Measurements from ENCODE around the gene DIAPH2. TPM values are rescaled to one million over a fixed set of nuclear protein-coding genes. Genes with fewer than 3 reads are reported as not detected.

Gene DIAPH2
- total and polyA plus RNA-seq, 2 experiments from 2014 or later = 16.2 to 56.6 TPM

- TF ChIP-seq STAT1 (IDR thresholded peaks at IDR 0.05; ENCODE audit: unreplicated experiment) = no peak
- no peak for TF ChIP-seq NANOG (IDR thresholded peaks at IDR 0.05; ENCODE audit: borderline replicate concordance)
- TF ChIP-seq REST (IDR thresholded peaks at IDR 0.05; ENCODE audit: unreplicated experiment) = no peak
- no peak for TF ChIP-seq ZNF114 (CRISPR knock-in tag; IDR thresholded peaks at IDR 0.05)
- no peak for TF ChIP-seq EZH2 (IDR thresholded peaks at IDR 0.05; ENCODE audit: low read depth, unreplicated experiment)
- TF ChIP-seq ZNF331 (CRISPR knock-in tag; IDR thresholded peaks at IDR 0.05; ENCODE audit: low read depth) = no peak
- no peak for TF ChIP-seq ETS1 (IDR thresholded peaks at IDR 0.05)
- TF ChIP-seq CREB1 (CRISPR knock-in tag; IDR thresholded peaks at IDR 0.05; ENCODE audit: low read depth) = no peak
- no peak for TF ChIP-seq EZH2phosphoT487 (IDR thresholded peaks at IDR 0.05; ENCODE audit: unreplicated experiment)
- TF ChIP-seq, protein P1, sequence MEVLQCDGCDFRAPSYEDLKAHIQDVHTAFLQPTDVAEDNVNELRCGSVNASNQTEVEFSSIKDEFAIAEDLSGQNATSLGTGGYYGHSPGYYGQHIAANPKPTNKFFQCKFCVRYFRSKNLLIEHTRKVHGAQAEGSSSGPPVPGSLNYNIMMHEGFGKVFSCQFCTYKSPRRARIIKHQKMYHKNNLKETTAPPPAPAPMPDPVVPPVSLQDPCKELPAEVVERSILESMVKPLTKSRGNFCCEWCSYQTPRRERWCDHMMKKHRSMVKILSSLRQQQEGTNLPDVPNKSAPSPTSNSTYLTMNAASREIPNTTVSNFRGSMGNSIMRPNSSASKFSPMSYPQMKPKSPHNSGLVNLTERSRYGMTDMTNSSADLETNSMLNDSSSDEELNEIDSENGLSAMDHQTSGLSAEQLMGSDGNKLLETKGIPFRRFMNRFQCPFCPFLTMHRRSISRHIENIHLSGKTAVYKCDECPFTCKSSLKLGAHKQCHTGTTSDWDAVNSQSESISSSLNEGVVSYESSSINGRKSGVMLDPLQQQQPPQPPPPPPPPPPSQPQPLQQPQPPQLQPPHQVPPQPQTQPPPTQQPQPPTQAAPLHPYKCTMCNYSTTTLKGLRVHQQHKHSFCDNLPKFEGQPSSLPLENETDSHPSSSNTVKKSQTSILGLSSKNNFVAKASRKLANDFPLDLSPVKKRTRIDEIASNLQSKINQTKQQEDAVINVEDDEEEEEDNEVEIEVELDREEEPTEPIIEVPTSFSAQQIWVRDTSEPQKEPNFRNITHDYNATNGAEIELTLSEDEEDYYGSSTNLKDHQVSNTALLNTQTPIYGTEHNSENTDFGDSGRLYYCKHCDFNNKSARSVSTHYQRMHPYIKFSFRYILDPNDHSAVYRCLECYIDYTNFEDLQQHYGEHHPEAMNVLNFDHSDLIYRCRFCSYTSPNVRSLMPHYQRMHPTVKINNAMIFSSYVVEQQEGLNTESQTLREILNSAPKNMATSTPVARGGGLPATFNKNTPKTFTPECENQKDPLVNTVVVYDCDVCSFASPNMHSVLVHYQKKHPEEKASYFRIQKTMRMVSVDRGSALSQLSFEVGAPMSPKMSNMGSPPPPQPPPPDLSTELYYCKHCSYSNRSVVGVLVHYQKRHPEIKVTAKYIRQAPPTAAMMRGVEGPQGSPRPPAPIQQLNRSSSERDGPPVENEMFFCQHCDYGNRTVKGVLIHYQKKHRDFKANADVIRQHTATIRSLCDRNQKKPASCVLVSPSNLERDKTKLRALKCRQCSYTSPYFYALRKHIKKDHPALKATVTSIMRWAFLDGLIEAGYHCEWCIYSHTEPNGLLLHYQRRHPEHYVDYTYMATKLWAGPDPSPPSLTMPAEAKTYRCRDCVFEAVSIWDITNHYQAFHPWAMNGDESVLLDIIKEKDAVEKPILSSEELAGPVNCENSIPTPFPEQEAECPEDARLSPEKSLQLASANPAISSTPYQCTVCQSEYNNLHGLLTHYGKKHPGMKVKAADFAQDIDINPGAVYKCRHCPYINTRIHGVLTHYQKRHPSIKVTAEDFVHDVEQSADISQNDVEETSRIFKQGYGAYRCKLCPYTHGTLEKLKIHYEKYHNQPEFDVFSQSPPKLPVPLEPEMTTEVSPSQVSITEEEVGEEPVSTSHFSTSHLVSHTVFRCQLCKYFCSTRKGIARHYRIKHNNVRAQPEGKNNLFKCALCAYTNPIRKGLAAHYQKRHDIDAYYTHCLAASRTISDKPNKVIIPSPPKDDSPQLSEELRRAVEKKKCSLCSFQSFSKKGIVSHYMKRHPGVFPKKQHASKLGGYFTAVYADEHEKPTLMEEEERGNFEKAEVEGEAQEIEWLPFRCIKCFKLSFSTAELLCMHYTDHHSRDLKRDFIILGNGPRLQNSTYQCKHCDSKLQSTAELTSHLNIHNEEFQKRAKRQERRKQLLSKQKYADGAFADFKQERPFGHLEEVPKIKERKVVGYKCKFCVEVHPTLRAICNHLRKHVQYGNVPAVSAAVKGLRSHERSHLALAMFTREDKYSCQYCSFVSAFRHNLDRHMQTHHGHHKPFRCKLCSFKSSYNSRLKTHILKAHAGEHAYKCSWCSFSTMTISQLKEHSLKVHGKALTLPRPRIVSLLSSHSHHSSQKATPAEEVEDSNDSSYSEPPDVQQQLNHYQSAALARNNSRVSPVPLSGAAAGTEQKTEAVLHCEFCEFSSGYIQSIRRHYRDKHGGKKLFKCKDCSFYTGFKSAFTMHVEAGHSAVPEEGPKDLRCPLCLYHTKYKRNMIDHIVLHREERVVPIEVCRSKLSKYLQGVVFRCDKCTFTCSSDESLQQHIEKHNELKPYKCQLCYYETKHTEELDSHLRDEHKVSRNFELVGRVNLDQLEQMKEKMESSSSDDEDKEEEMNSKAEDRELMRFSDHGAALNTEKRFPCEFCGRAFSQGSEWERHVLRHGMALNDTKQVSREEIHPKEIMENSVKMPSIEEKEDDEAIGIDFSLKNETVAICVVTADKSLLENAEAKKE (CRISPR knock-in tag; IDR thresholded peaks at IDR 0.05) = no peak
- TF ChIP-seq CTCF (conservative IDR thresholded peaks at IDR 0.05; ENCODE audit: low read depth in 2 of 2) = no peak
- TF ChIP-seq JUNB (IDR thresholded peaks at IDR 0.05; ENCODE audit: unreplicated experiment) = no peak
- no peak for TF ChIP-seq POLR2AphosphoS5 (IDR thresholded peaks at IDR 0.05; ENCODE audit: low read depth)
- Histone ChIP-seq H3K9me2 (ENCODE audit: insufficient read depth) (no peaks in the 10 kb centered on the region), H3K4me2 (no peak overlapping the region), H3F3A (replicated peaks; ENCODE audit: low read depth) (no peaks in the 10 kb centered on the region), H4K20me1 (replicated peaks; ENCODE audit: insufficient read depth) (no peaks in the 10 kb centered on the region), H3K27me3 (ENCODE audit: insufficient read depth) (no peaks in the 10 kb centered on the region), H3K27ac (ENCODE audit: low read depth) (no peak overlapping the region), H3K79me2 (replicated peaks; ENCODE audit: insufficient read depth) (no peaks in the 10 kb centered on the region), H2AFZ (no peak overlapping the region), H3K4me1 (ENCODE audit: insufficient read depth) (no peaks in the 10 kb centered on the region), H3K36me3 (ENCODE audit: insufficient read depth) (no peaks in the 10 kb centered on the region), H3K4me3 (no peak overlapping the region)
- no peaks in the 10 kb centered on the region for H3K27me3 Mint-ChIP-seq (ENCODE audit: insufficient read depth, low read depth, poor library complexity)
- no peak for ATAC-seq
- H3K4me3 Mint-ChIP-seq = no peak overlapping the region
- peaks cover 7% of the 10 kb centered on the region; the same call in 1 of the 3 replicates for H3K36me3 Mint-ChIP-seq (ENCODE audit: low read depth)
- DNase-seq (ENCODE audit: low spot score) = no peak
- no peak overlapping the region for H3K27ac Mint-ChIP-seq
- H3K9me3 Mint-ChIP-seq = no peaks in the 10 kb centered on the region; the same call in 2 of the 3 replicates
- H3K4me1 Mint-ChIP-seq = peaks cover 12% of the 10 kb centered on the region
Observed at GRCh38 chrX:97030947-97031346, 346.3 kb downstream of the DIAPH2 start.

All from GM23338 (cell line).